Endothelial cell of umbilical vein (primary cell): Measurements from ENCODE around the gene GNAL.

ENCODE experiments used
- EZH2 ChIP-seq: IDR thresholded peaks from 2 replicates; pipeline ENCODE4 v1.6.1; 2012; ENCODE audit warnings: borderline replicate concordance, low read depth, mild to moderate bottlenecking, moderate library complexity, low read length, inconsistent platforms; ENCODE audit not compliant: severe bottlenecking
- POLR2A ChIP-seq: IDR thresholded peaks from 2 replicates; pipeline ENCODE4 v1.6.1; 2012; ENCODE audit warnings: low read depth, mild to moderate bottlenecking, control low read depth, low read length
- TF ChIP-seq, protein P1 (sequence below), 2 donors: IDR thresholded peaks; 1 replicate in 1 of 2; 2 replicates in 1 of 2; pipeline ENCODE4 v1.5.1; 2011; ENCODE audit warnings: low read length in 2 of 2, mild to moderate bottlenecking in 2 of 2, moderate library complexity in 2 of 2, control low read depth in 1 of 2, inconsistent platforms in 1 of 2, low read depth in 1 of 2; ENCODE audit not compliant: insufficient read depth in 1 of 2; ENCODE audit errors: extremely low read depth in 1 of 2
- TF ChIP-seq, protein P2 (sequence below): IDR thresholded peaks from 2 replicates; pipeline ENCODE4 v1.6.1; 2011; ENCODE audit not compliant: insufficient read depth, insufficient read length

DNA sequence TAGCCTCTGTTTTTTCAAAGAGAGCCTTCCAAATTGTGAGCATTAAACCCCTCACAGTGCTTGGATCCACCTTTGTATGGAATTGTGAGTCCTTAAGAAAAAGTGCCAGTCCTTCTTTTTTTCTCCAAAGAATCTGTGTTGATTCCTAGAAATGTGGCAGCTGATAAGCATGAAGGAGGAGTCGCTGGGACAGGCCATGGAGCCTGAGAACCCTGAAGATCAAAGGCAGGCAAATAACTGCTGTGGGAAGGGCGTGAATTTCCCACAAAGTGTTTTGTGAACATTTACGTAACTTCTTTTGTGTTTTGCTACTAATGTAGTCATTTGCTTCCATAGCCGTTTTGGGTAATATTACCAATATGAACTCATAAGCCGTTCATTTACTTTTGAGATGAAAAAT lies 134.5 kb downstream of the GNAL start:
- TF ChIP-seq, protein P1, sequence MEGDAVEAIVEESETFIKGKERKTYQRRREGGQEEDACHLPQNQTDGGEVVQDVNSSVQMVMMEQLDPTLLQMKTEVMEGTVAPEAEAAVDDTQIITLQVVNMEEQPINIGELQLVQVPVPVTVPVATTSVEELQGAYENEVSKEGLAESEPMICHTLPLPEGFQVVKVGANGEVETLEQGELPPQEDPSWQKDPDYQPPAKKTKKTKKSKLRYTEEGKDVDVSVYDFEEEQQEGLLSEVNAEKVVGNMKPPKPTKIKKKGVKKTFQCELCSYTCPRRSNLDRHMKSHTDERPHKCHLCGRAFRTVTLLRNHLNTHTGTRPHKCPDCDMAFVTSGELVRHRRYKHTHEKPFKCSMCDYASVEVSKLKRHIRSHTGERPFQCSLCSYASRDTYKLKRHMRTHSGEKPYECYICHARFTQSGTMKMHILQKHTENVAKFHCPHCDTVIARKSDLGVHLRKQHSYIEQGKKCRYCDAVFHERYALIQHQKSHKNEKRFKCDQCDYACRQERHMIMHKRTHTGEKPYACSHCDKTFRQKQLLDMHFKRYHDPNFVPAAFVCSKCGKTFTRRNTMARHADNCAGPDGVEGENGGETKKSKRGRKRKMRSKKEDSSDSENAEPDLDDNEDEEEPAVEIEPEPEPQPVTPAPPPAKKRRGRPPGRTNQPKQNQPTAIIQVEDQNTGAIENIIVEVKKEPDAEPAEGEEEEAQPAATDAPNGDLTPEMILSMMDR (IDR thresholded peaks at IDR 0.05; ENCODE audit: extremely low read depth in 1 of 2, insufficient read depth in 1 of 2, low read depth in 1 of 2, low read length in 2 of 2) = no peak
- TF ChIP-seq POLR2A (no peak), EZH2 (no peak)
- TF ChIP-seq, protein P2, sequence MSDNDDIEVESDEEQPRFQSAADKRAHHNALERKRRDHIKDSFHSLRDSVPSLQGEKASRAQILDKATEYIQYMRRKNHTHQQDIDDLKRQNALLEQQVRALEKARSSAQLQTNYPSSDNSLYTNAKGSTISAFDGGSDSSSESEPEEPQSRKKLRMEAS = no peak
